Gastroesophageal sphincter (tissue), 4 donors: ENCODE results near the gene NT5C1B. TPM values are rescaled to one million over a fixed set of nuclear protein-coding genes. Genes with fewer than 3 reads are reported as not detected.

Source experiments
- ATAC-seq: fragments of 150-250 bp; one replicate; pipeline ENCODE4 v1.9.1; 2016; ENCODE audit warnings: mild to moderate bottlenecking, moderate library complexity
- H3K27ac ChIP-seq, 4 donors: fragments of 200-600 bp; sonication (generic) in 3 of 4; 1 replicate in 3 of 4; 2 replicates in 1 of 4; pipeline ENCODE4 v1.5.1; 2016 to 2019
- H3K27me3 ChIP-seq: fragments of 200-600 bp; sonication (generic); one replicate; pipeline ENCODE4 v1.5.1; 2019
- H3K36me3 ChIP-seq, 2 donors: fragments of 200-600 bp; sonication (generic); one replicate each; pipeline ENCODE4 v1.5.1; 2019; ENCODE audit warnings: control low read depth in 1 of 2
- H3K4me1 ChIP-seq, 3 donors: fragments of 200-600 bp; sonication (generic); 1 replicate in 2 of 3; 2 replicates in 1 of 3; pipeline ENCODE4 v1.5.1; 2016 to 2019; ENCODE audit warnings: control low read depth in 2 of 3
- H3K4me3 ChIP-seq, 2 donors: fragments of 200-600 bp; sonication (generic); one replicate each; pipeline ENCODE4 v1.5.1; 2019; ENCODE audit warnings: mild to moderate bottlenecking in 1 of 2, moderate library complexity in 1 of 2
- H3K9me3 ChIP-seq, 3 donors: fragments of 200-600 bp; sonication (generic); one replicate each; pipeline ENCODE4 v1.5.1; 2017 to 2019; ENCODE audit warnings: control low read depth in 2 of 3
- EP300 ChIP-seq: sonication (generic); formaldehyde crosslinking; IDR thresholded peaks from one replicate; pipeline ENCODE4 v1.6.1; 2017; ENCODE audit warnings: antibody characterized with exemption, mild to moderate bottlenecking
- POLR2A ChIP-seq, 2 donors: fragments of 450-650 bp; IDR thresholded peaks; one replicate each; pipeline ENCODE4 v1.6.1; 2017; ENCODE audit warnings: antibody characterized with exemption in 2 of 2, mild to moderate bottlenecking in 2 of 2, moderate library complexity in 1 of 2
- POLR2AphosphoS5 ChIP-seq: sonication (generic); formaldehyde crosslinking; IDR thresholded peaks from one replicate; pipeline ENCODE4 v1.6.1; 2017; ENCODE audit warnings: antibody characterized with exemption
- WGBS, 2 donors: methylation state at CpG; one replicate each; pipeline ENCODE4 v1.1.5; 2018; ENCODE audit warnings: low coverage in 1 of 2; 5-methylcytosine and 5-hydroxymethylcytosine counted together
- total RNA-seq, 4 donors: library from RNA; depleted of rRNA; stranded (reverse); fragments of >200 nt; gene quantifications; one replicate each; pipeline ENCODE4 v1.1.0, GENCODE V29; 2016
- TF ChIP-seq, protein P1 (sequence below), 4 experiments: fragments of 200-600 bp in 2 of 4; fragments of 450-650 bp in 2 of 4; sonication (generic) in 1 of 4; IDR thresholded peaks; one replicate each; pipeline ENCODE4 v1.5.1; 2017 to 2019; ENCODE audit warnings: antibody characterized with exemption in 4 of 4, mild to moderate bottlenecking in 2 of 4, moderate library complexity in 2 of 4

NT5C1B gene
- total RNA-seq, 4 donors from 2014 or later, result 0.39 TPM; not detected in 3

DNA sequence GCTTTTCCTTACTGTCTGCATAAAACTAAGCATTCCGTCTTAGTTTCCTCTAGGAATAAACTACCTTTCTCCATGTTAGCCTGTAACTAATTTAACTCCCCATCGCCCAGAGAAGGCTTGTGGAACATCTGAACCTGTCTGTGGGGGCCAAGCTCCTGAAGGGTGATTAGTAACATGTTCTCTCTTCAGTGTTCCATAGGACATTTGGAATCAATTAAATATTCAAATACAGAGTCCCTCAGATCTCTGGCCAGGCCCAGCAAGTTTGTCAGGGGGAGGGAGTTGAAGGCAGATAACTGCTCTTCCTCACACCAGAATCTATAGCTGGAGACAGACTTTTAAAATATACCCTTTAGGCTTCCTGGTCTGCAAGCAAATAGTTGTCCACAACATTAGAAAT, 37.7 kb downstream of the NT5C1B start:
- no peak for TF ChIP-seq POLR2A (IDR thresholded peaks at IDR 0.05)
- TF ChIP-seq EP300, result no peak
- TF ChIP-seq POLR2AphosphoS5, result no peak
- TF ChIP-seq, protein P1, sequence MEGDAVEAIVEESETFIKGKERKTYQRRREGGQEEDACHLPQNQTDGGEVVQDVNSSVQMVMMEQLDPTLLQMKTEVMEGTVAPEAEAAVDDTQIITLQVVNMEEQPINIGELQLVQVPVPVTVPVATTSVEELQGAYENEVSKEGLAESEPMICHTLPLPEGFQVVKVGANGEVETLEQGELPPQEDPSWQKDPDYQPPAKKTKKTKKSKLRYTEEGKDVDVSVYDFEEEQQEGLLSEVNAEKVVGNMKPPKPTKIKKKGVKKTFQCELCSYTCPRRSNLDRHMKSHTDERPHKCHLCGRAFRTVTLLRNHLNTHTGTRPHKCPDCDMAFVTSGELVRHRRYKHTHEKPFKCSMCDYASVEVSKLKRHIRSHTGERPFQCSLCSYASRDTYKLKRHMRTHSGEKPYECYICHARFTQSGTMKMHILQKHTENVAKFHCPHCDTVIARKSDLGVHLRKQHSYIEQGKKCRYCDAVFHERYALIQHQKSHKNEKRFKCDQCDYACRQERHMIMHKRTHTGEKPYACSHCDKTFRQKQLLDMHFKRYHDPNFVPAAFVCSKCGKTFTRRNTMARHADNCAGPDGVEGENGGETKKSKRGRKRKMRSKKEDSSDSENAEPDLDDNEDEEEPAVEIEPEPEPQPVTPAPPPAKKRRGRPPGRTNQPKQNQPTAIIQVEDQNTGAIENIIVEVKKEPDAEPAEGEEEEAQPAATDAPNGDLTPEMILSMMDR (IDR thresholded peaks at IDR 0.05), result no peak
- 30% methylated on average over 2 of the region's 2 CpGs; no CpG with 5 or more reads in 1 of the 2 donors for WGBS, 2 donors
- H3K4me1 ChIP-seq, result peaks cover 0 to 82% (median 27%) of the 10 kb centered on the region in 3 donors
- ATAC-seq, result no peak
- H3K27ac ChIP-seq, result peak overlapping the region in 1 of 4 donors; percentile 26
- no peak overlapping the region for H3K4me3 ChIP-seq
- no peaks in the 10 kb centered on the region for H3K9me3 ChIP-seq
- no peaks in the 10 kb centered on the region for H3K27me3 ChIP-seq
- H3K36me3 ChIP-seq, result peaks cover 8 to 16% of the 10 kb centered on the region in 2 donors

DNA sequence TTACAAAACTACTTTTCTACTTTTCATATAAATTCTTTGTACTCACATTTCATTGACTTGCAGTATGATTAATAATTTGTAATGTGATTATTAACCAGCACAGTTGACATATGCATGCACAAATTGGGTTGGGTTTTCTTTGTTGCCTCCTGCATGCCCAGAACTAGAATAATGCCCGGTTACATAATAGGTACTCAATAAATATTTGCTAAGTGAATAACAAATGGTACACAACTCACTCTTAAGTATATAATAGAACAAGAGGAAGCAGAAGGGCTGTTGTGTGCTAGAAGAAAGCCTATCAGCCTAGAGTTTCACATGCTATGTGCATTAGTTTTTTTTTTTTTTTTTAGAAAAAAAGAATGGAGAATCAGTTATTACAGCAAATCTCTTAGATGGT, 38.2 kb downstream of the NT5C1B start:
- ATAC-seq, result no peak
- H3K9me3 ChIP-seq, result no peaks in the 10 kb centered on the region
- H3K27me3 ChIP-seq, result no peaks in the 10 kb centered on the region
- TF ChIP-seq, protein P1 (IDR thresholded peaks at IDR 0.05), result no peak
- no peak for TF ChIP-seq POLR2AphosphoS5
- TF ChIP-seq POLR2A (IDR thresholded peaks at IDR 0.05), result no peak
- no peak for TF ChIP-seq EP300
- 45 to 78% methylated on average over 1 of the region's 1 CpG for WGBS, 2 donors
- no peak overlapping the region for H3K4me3 ChIP-seq
- peaks cover 5 to 16% of the 10 kb centered on the region in 2 donors for H3K36me3 ChIP-seq
- H3K4me1 ChIP-seq, result peaks cover 0 to 82% (median 26%) of the 10 kb centered on the region in 3 donors
- no peak overlapping the region for H3K27ac ChIP-seq

DNA sequence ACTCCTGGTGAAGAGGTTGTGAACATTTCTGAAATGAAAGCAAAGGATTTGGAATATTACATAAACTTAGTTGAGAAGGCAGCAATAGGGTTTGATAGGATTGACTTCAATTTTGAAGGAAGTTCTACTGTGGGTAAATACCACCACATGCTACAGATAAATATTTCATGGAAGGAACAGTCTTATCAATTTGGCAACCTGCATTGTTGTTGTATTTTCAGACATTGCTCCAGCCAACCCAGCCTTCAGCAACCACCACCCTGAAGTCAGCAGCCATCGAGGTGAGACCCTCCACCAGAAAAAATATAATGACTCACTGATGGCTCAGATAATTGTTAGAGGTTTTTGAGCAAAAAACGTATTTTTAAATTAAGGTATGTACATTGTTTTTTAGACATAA, 38.9 kb downstream of the NT5C1B start:
- WGBS, 2 donors, result 82 to 86% methylated on average over 2 of the region's 2 CpGs
- TF ChIP-seq, protein P1 (IDR thresholded peaks at IDR 0.05), result no peak
- TF ChIP-seq POLR2AphosphoS5, result no peak
- no peak for TF ChIP-seq EP300
- TF ChIP-seq POLR2A (IDR thresholded peaks at IDR 0.05), result no peak
- Histone ChIP-seq H3K36me3 (peaks cover 4 to 14% of the 10 kb centered on the region in 2 donors), H3K9me3 (no peaks in the 10 kb centered on the region), H3K27me3 (no peaks in the 10 kb centered on the region), H3K4me1 (peaks cover 0 to 83% (median 26%) of the 10 kb centered on the region in 3 donors), H3K4me3 (no peak overlapping the region), H3K27ac (no peak overlapping the region)
- ATAC-seq, result no peak

DNA sequence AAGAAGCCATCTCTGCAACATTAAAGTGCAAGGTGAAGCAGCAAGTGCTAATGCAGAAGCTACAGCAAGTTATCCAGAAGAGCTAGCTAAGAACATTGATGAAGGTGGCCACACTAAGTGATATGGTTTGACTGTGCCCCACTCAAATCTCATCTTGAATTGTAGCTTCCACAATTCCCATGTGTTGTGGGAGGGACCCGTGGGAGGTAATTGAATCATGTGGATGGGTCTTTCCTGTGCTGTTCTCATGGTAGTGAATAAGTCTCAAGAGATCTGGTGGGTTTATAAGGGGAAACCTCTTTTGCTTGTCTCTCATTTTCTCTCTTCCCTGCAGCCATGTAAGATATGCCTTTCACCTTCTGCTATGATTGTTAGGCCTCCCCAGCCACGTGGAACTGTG, 40.3 kb downstream of the NT5C1B start:
- Histone ChIP-seq H3K4me3 (no peak overlapping the region), H3K36me3 (peaks cover 0 to 1% of the 10 kb centered on the region in 2 donors), H3K9me3 (no peaks in the 10 kb centered on the region), H3K4me1 (peaks cover 0 to 86% (median 23%) of the 10 kb centered on the region in 3 donors), H3K27ac (peak overlapping the region in 1 of 4 donors; percentile 15), H3K27me3 (no peaks in the 10 kb centered on the region)
- 91 to 100% methylated on average over 2 of the region's 2 CpGs for WGBS, 2 donors
- TF ChIP-seq, protein P1 (IDR thresholded peaks at IDR 0.05), result no peak
- no peak for ATAC-seq

DNA sequence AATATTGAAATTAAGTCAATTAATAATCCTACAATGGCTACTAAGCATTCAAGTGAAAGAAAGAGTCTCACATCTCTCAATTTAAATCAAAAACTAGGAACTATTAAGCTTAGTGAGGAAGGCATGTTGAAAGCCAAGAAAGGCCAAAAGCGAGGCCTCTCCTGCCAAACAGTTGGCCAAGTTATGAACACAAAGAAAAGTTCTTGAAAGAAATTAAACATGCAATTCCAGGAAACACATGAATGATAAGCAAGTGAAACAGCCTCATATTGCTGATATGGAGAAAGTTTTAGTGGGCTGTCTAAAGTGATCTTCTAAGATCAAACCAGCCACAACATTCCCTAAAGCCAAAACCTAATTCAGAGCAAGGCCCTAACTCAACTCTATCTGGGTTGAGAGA, 40.7 kb downstream of the NT5C1B start:
- Histone ChIP-seq H3K9me3 (no peaks in the 10 kb centered on the region), H3K27me3 (no peaks in the 10 kb centered on the region), H3K4me3 (no peak overlapping the region), H3K36me3 (no peaks in the 10 kb centered on the region), H3K4me1 (peaks cover 0 to 86% (median 20%) of the 10 kb centered on the region in 3 donors), H3K27ac (peak overlapping the region in 2 of 4 donors; percentile 15 to 29)
- 33 to 44% methylated on average over 1 of the region's 1 CpG for WGBS, 2 donors
- ATAC-seq, result no peak
- no peak for TF ChIP-seq POLR2A (IDR thresholded peaks at IDR 0.05)
- TF ChIP-seq, protein P1 (IDR thresholded peaks at IDR 0.05), result no peak
- no peak for TF ChIP-seq POLR2AphosphoS5
- TF ChIP-seq EP300, result no peak
